ENCODE results near the gene DDR2. TPM values are rescaled to one million over a fixed set of nuclear protein-coding genes. Genes with fewer than 3 reads are reported as not detected.
"Not testable (repeated sequence)": the region's sequence is repeated elsewhere in the genome, so short reads cannot be mapped to it uniquely, and the experiment has no call there.

The DDR2 gene
- total RNA-seq, 1 donor from 2014 or later: 3.9 TPM

- TF ChIP-seq CTCF (conservative IDR thresholded peaks at IDR 0.05): no peak
- H3K4me3 Mint-ChIP-seq: no peak overlapping the region
- no peak overlapping the region for H3K27ac Mint-ChIP-seq (ENCODE audit: unreplicated experiment)
- H3K36me3 Mint-ChIP-seq (ENCODE audit: low read depth): no peaks in the 10 kb centered on the region
- H3K9me3 Mint-ChIP-seq: no peaks in the 10 kb centered on the region
- no peaks in the 10 kb centered on the region for H3K4me1 Mint-ChIP-seq
- no peaks in the 10 kb centered on the region for H3K27me3 Mint-ChIP-seq (ENCODE audit: low read depth)
- DNase-seq (ENCODE audit: low read depth, low spot score): no peak
Measured at GRCh38 chr1:162721471-162721870, 89.2 kb downstream of the DDR2 start.

- Mint-ChIP-seq H3K27ac (ENCODE audit: unreplicated experiment) (no peak overlapping the region), H3K36me3 (ENCODE audit: low read depth) (no peaks in the 10 kb centered on the region), H3K4me3 (no peak overlapping the region), H3K9me3 (no peaks in the 10 kb centered on the region), H3K4me1 (no peaks in the 10 kb centered on the region), H3K27me3 (ENCODE audit: low read depth) (no peaks in the 10 kb centered on the region)
- no peak for DNase-seq (ENCODE audit: low read depth, low spot score)
- TF ChIP-seq CTCF (conservative IDR thresholded peaks at IDR 0.05): no peak
Measured at GRCh38 chr1:162722036-162722435, 89.8 kb downstream of the DDR2 start.

- Mint-ChIP-seq H3K9me3 (no peaks in the 10 kb centered on the region), H3K27me3 (ENCODE audit: low read depth) (no peaks in the 10 kb centered on the region), H3K4me1 (no peaks in the 10 kb centered on the region), H3K4me3 (no peak overlapping the region), H3K36me3 (ENCODE audit: low read depth) (no peaks in the 10 kb centered on the region), H3K27ac (ENCODE audit: unreplicated experiment) (no peak overlapping the region)
- no peak for TF ChIP-seq CTCF (conservative IDR thresholded peaks at IDR 0.05)
- DNase-seq (ENCODE audit: low read depth, low spot score): no peak
Measured at GRCh38 chr1:162724583-162725120, 92.4 kb downstream of the DDR2 start.

- Mint-ChIP-seq H3K4me3 (no peak overlapping the region), H3K27me3 (ENCODE audit: low read depth) (no peaks in the 10 kb centered on the region), H3K36me3 (ENCODE audit: low read depth) (no peaks in the 10 kb centered on the region), H3K27ac (ENCODE audit: unreplicated experiment) (no peak overlapping the region), H3K9me3 (no peaks in the 10 kb centered on the region), H3K4me1 (no peaks in the 10 kb centered on the region)
- no peak for DNase-seq (ENCODE audit: low read depth, low spot score)
- TF ChIP-seq CTCF (conservative IDR thresholded peaks at IDR 0.05): no peak
Measured at GRCh38 chr1:162725301-162725837, 93.1 kb downstream of the DDR2 start.

- no peaks in the 10 kb centered on the region for H3K27me3 Mint-ChIP-seq (ENCODE audit: low read depth)
- no peaks in the 10 kb centered on the region for H3K4me1 Mint-ChIP-seq
- TF ChIP-seq CTCF (conservative IDR thresholded peaks at IDR 0.05): no peak
- H3K27ac Mint-ChIP-seq (ENCODE audit: unreplicated experiment): no peak overlapping the region
- no peaks in the 10 kb centered on the region for H3K36me3 Mint-ChIP-seq (ENCODE audit: low read depth)
- no peak for DNase-seq (ENCODE audit: low read depth, low spot score)
- no peaks in the 10 kb centered on the region for H3K9me3 Mint-ChIP-seq
- no peak overlapping the region for H3K4me3 Mint-ChIP-seq
Measured at GRCh38 chr1:162726555-162726954, 94.3 kb downstream of the DDR2 start.

GRCh38 chr1:162727493-162727892 lies 95.2 kb downstream of the DDR2 start:
- not testable (repeated sequence) for H3K27ac Mint-ChIP-seq (ENCODE audit: unreplicated experiment); H3K9me3 Mint-ChIP-seq; DNase-seq (ENCODE audit: low read depth, low spot score); H3K4me1 Mint-ChIP-seq; H3K27me3 Mint-ChIP-seq (ENCODE audit: low read depth); H3K4me3 Mint-ChIP-seq; H3K36me3 Mint-ChIP-seq (ENCODE audit: low read depth)

All from neural crest cell (in vitro differentiated cells).